SK-N-SH (cell line): ENCODE results near the gene TTC9C. TPM values are rescaled to one million over a fixed set of nuclear protein-coding genes. Genes with fewer than 3 reads are reported as not detected.
A peak's percentile ranks its signal among the peaks of the same experiment; 100 is the strongest.

ENCODE experiments used
- CTCF ChIA-PET: fragments of 300-600, 350-600 bp; formaldehyde crosslinking; extraction: SDS; loops from one replicate; lab custom pipeline; 2021; lab: Yijun Ruan, JAX
- POLR2A ChIA-PET: fragments of 350-600 bp; sonication (Branson Sonifier 250); formaldehyde crosslinking; extraction: SDS; loops from one replicate; lab custom pipeline; 2020; ENCODE audit warnings: antibody characterized with exemption, inconsistent platforms; lab: Yijun Ruan, JAX
- DNase-seq: peaks from one replicate; pipeline ENCODE4 v3.0.0; 2012
- H2AFZ ChIP-seq: fragments of 200-600 bp; sonication (generic); 2 replicates; pipeline ENCODE4 v1.8.1; 2016; ENCODE audit warnings: antibody characterized with exemption, mild to moderate bottlenecking, low read depth
- H3F3A ChIP-seq: fragments of 200-600 bp; sonication (generic); replicated peaks from 2 replicates; pipeline ENCODE3; 2016; ENCODE audit warnings: antibody characterized with exemption, mild to moderate bottlenecking; ENCODE audit not compliant: insufficient read depth
- H3K27ac ChIP-seq, 2 experiments: fragments of 200-500 bp in 1 of 2; fragments of 200-600 bp in 1 of 2; sonication (Bioruptor generic) in 1 of 2; sonication (generic), shearing (Covaris generic) in 1 of 2; 2 replicates each; pipeline versions ENCODE4 v1.5.1 to v1.6.1; 2014 to 2016; ENCODE audit warnings: low read depth in 2 of 2, inconsistent platforms in 1 of 2, low read length in 1 of 2, mild to moderate bottlenecking in 1 of 2, mixed read lengths in 1 of 2
- H3K27me3 ChIP-seq: fragments of 200-600 bp; sonication (generic), shearing (Covaris generic); 2 replicates; pipeline ENCODE4 v1.6.1; 2016; ENCODE audit warnings: mixed run types; ENCODE audit not compliant: insufficient read depth
- H3K36me3 ChIP-seq, 2 experiments: fragments of 200-500 bp in 1 of 2; fragments of 200-600 bp in 1 of 2; sonication (Bioruptor generic) in 1 of 2; sonication (generic) in 1 of 2; replicated peaks in 1 of 2; 2 replicates each; pipeline versions ENCODE3 to v1.5.1; 2014 to 2016; ENCODE audit warnings: low read length in 1 of 2, mild to moderate bottlenecking in 1 of 2; ENCODE audit not compliant: insufficient read depth in 2 of 2, control insufficient read depth in 1 of 2
- H3K4me1 ChIP-seq, 2 experiments: fragments of 200-500 bp in 1 of 2; fragments of 200-600 bp in 1 of 2; sonication (Bioruptor generic) in 1 of 2; sonication (generic), shearing (Covaris generic) in 1 of 2; 2 replicates each; pipeline versions ENCODE4 v1.5.1 to v1.6.1; 2014 to 2016; ENCODE audit warnings: low read depth in 1 of 2, low read length in 1 of 2, mixed run types in 1 of 2; ENCODE audit not compliant: insufficient read depth in 2 of 2, control insufficient read depth in 1 of 2
- H3K4me2 ChIP-seq: fragments of 200-600 bp; sonication (generic), shearing (Covaris generic); 2 replicates; pipeline ENCODE4 v1.6.1; 2017; ENCODE audit warnings: mixed run types
- H3K4me3 ChIP-seq, 2 experiments: fragments of 200-500 bp in 1 of 2; fragments of 200-600 bp in 1 of 2; sonication (Bioruptor generic) in 1 of 2; sonication (generic), shearing (Covaris generic) in 1 of 2; 2 replicates each; pipeline versions ENCODE4 v1.5.1 to v1.8.1; 2014 to 2016; ENCODE audit warnings: low read depth in 2 of 2, inconsistent platforms in 1 of 2, low read length in 1 of 2, mild to moderate bottlenecking in 1 of 2, mixed read lengths in 1 of 2, moderate library complexity in 1 of 2
- H3K79me2 ChIP-seq: fragments of 200-600 bp; sonication (generic); 2 replicates; pipeline ENCODE4 v1.8.1; 2017; ENCODE audit warnings: mild to moderate bottlenecking; ENCODE audit not compliant: insufficient read depth
- H3K9ac ChIP-seq: fragments of 200-600 bp; sonication (generic); 2 replicates; pipeline ENCODE4 v1.6.1; 2017; ENCODE audit warnings: mixed run types
- H3K9me2 ChIP-seq: fragments of 200-600 bp; sonication (generic); 2 replicates; pipeline ENCODE4 v1.6.1; 2017; ENCODE audit warnings: mixed run types
- H3K9me3 ChIP-seq: fragments of 200-600 bp; sonication (generic); 2 replicates; pipeline ENCODE4 v1.6.1; 2017; ENCODE audit warnings: mixed run types, mild to moderate bottlenecking, moderate library complexity
- H4K20me1 ChIP-seq: fragments of 200-600 bp; sonication (generic); 2 replicates; pipeline ENCODE4 v1.6.1; 2017; ENCODE audit warnings: mild to moderate bottlenecking, mixed run types; ENCODE audit not compliant: insufficient read depth
- EZH2phosphoT487 ChIP-seq: fragments of 200-600 bp; sonication (generic); IDR thresholded peaks from 2 replicates; pipeline ENCODE4 v1.6.1; 2017; ENCODE audit warnings: low read depth, mixed run types, mild to moderate bottlenecking, antibody characterized with exemption, moderate library complexity, borderline replicate concordance
- FOSL2 ChIP-seq: IDR thresholded peaks from 2 replicates; pipeline ENCODE4 v1.4.0; 2012; ENCODE audit warnings: low read depth, mild to moderate bottlenecking, moderate library complexity, borderline replicate concordance
- FOXJ3 ChIP-seq: sonication (generic); formaldehyde crosslinking; IDR thresholded peaks from 2 replicates; pipeline ENCODE4 v1.5.1; 2020; ENCODE audit warnings: mild to moderate bottlenecking, missing genetic modification reagents
- FOXM1 ChIP-seq: IDR thresholded peaks from 2 replicates; pipeline ENCODE4 v1.4.0; 2012; ENCODE audit warnings: low read depth, mild to moderate bottlenecking
- GATA2 ChIP-seq: sonication (generic); formaldehyde crosslinking; IDR thresholded peaks from 2 replicates; pipeline ENCODE4 v1.5.0; 2020; ENCODE audit warnings: mild to moderate bottlenecking, missing genetic modification reagents
- MEF2A ChIP-seq: IDR thresholded peaks from 2 replicates; pipeline ENCODE4 v1.4.0; 2012; ENCODE audit warnings: low read depth, borderline replicate concordance
- NRF1 ChIP-seq: IDR thresholded peaks from 2 replicates; pipeline ENCODE4 v1.6.1; 2012; ENCODE audit warnings: low read depth, mild to moderate bottlenecking, low read length
- POLR2AphosphoS5 ChIP-seq: IDR thresholded peaks from 2 replicates; pipeline ENCODE4 v1.6.1; 2012; ENCODE audit warnings: low read depth, low read length
- RXRA ChIP-seq: IDR thresholded peaks from 2 replicates; pipeline ENCODE4 v1.4.0; 2012; ENCODE audit warnings: low read depth, mild to moderate bottlenecking, borderline replicate concordance
- TAF1 ChIP-seq: IDR thresholded peaks from 2 replicates; pipeline ENCODE4 v1.6.1; 2012; ENCODE audit warnings: low read depth, mild to moderate bottlenecking, low read length, moderate library complexity, borderline replicate concordance
- TEAD4 ChIP-seq: IDR thresholded peaks from 2 replicates; pipeline ENCODE4 v1.4.0; 2012; ENCODE audit warnings: mild to moderate bottlenecking, borderline replicate concordance; ENCODE audit not compliant: insufficient read depth
- WGBS: methylation state at CpG from one replicate; pipeline ENCODE4 v1.1.6; 2017; ENCODE audit warnings: low lambda C conversion rate; 5-methylcytosine and 5-hydroxymethylcytosine counted together
- polyA plus RNA-seq, 3 experiments: library from polyadenylated mRNA; depleted of rRNA; stranded (reverse); fragments of >200 nt; gene quantifications; 2 replicates each; pipeline ENCODE4 v1.2.3, GENCODE V29; 2012
- TF ChIP-seq, protein P1 (sequence below): IDR thresholded peaks from 2 replicates; pipeline ENCODE4 v1.4.0; 2012; ENCODE audit warnings: low read depth, borderline replicate concordance
- TF ChIP-seq, protein P2 (sequence below): fragments of 150-350 bp; IDR thresholded peaks from 2 replicates; pipeline ENCODE4 v1.6.1; 2017; ENCODE audit warnings: antibody characterized with exemption, low read length, low read depth, borderline replicate concordance

The TTC9C gene
- polyA plus RNA-seq, 1 of the 3 experiments (the other 2 are of a cell fraction), result 31.3 TPM

DNA sequence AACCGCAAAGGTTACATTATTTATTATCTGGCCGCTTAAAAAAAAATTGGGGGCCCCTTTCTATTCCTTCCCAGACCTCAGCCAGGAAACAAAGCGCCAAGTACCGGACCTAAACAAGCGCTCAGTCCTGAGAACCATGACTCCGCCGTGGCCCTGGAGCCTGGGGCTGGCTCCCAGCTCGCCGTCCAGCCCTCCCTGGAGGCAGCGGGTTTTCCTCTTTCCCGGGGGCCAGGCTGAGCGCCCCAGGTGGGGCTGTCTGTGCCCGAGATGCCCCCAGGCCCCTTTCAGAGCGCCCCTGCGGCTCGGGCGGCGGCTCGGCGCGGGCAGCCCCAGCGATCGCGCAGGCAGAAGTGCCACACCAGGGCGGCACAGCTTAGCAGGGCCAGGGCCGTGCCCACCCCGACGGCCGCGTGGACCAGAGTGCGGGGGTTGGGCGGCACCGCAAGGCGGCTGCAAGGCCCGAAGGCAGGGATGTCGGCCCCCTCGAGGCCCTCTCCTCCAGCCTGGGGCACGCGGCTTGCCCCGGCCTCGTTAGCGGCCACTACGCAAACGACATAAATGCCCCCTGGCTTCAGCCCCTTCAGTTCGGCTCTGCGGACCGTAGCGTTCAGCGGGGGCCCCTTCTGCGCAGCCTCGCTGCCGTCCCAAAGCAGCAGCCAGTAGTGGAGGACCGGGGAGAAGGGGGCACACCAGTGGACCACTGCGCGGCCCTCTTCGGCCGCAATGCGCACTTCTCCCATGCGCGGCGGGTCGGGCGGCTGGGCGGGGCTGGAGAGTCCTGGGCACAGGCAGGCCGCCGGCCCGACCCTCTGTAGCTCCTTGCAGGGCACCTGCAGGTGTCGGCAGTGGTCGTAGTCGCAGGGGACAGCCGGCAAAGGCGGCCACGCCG, 40.5 kb upstream of the TTC9C start:
- Histone ChIP-seq H3K9me2 (no peaks in the 10 kb centered on the region), H4K20me1 (no peaks in the 10 kb centered on the region), H3K9ac (no peak overlapping the region), H3K4me3 (no peak overlapping the region), H3K36me3 (peaks cover 5 to 24% of the 10 kb centered on the region in 2 experiments), H3K4me1 (peaks cover 0 to 6% of the 10 kb centered on the region in 2 experiments; a peak in 1 of 4 replicates), H3K27me3 (no peaks in the 10 kb centered on the region), H3K27ac (no peak overlapping the region), H3K9me3 (no peaks in the 10 kb centered on the region), H3F3A (peaks cover 7% of the 10 kb centered on the region), H3K4me2 (no peak overlapping the region), H2AFZ (no peak overlapping the region), H3K79me2 (no peaks in the 10 kb centered on the region)
- DNase-seq, result peak; percentile 36
- TF ChIP-seq, protein P1, sequence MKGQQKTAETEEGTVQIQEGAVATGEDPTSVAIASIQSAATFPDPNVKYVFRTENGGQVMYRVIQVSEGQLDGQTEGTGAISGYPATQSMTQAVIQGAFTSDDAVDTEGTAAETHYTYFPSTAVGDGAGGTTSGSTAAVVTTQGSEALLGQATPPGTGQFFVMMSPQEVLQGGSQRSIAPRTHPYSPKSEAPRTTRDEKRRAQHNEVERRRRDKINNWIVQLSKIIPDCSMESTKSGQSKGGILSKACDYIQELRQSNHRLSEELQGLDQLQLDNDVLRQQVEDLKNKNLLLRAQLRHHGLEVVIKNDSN, result no peak
- TF ChIP-seq, protein P2, sequence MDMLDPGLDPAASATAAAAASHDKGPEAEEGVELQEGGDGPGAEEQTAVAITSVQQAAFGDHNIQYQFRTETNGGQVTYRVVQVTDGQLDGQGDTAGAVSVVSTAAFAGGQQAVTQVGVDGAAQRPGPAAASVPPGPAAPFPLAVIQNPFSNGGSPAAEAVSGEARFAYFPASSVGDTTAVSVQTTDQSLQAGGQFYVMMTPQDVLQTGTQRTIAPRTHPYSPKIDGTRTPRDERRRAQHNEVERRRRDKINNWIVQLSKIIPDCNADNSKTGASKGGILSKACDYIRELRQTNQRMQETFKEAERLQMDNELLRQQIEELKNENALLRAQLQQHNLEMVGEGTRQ, result no peak
- TF ChIP-seq RXRA, result no peak
- no peak for TF ChIP-seq FOXJ3 (CRISPR knock-in tag)
- no peak for TF ChIP-seq GATA2 (CRISPR knock-in tag)
- TF ChIP-seq FOXM1, result no peak
- TF ChIP-seq POLR2AphosphoS5, result no peak
- no peak for TF ChIP-seq EZH2phosphoT487
- TF ChIP-seq MEF2A, result no peak
- no peak for TF ChIP-seq NRF1
- TF ChIP-seq TEAD4, result no peak
- no peak for TF ChIP-seq TAF1
- CTCF ChIA-PET, result no interaction called here
- 94% methylated on average over 44 of the region's 74 CpGs for WGBS
- POLR2A ChIA-PET, result no interaction called here

DNA sequence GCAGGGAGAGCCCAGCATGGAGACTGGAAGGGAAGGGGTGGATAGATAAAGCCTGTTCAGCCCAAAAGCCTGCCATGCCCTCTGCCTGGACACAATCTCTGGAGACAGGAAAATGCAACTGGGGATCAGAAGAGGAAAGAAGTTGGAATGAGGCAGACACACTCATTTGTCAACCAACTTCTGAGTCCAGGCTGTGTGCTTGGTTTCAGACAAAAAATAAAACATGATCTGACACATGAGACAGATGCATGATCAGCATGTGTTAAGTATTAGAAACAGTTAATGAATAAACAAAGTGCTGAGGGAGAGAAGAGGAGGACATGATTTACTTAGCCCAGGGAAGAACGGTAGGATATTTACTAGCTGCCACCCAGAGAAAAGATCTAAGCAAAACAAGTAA, 39.8 kb upstream of the TTC9C start:
- Histone ChIP-seq H3K4me1 (peaks cover 0 to 6% of the 10 kb centered on the region in 2 experiments; a peak in 1 of 4 replicates), H3K9me3 (no peaks in the 10 kb centered on the region), H3F3A (peaks cover 7% of the 10 kb centered on the region), H3K79me2 (no peaks in the 10 kb centered on the region), H3K27ac (no peak overlapping the region), H3K36me3 (peaks cover 12 to 29% of the 10 kb centered on the region in 2 experiments), H3K9ac (no peak overlapping the region), H3K4me3 (no peak overlapping the region), H3K27me3 (no peaks in the 10 kb centered on the region), H4K20me1 (no peaks in the 10 kb centered on the region), H2AFZ (no peak overlapping the region), H3K9me2 (no peaks in the 10 kb centered on the region), H3K4me2 (no peak overlapping the region)
- TF ChIP-seq, protein P1, result no peak
- TF ChIP-seq TEAD4, result no peak
- no peak for TF ChIP-seq EZH2phosphoT487
- TF ChIP-seq FOXM1, result no peak
- TF ChIP-seq FOXJ3 (CRISPR knock-in tag), result no peak
- TF ChIP-seq FOSL2, result no peak
- DNase-seq, result no peak
- WGBS, result 88% methylated on average over 1 of the region's 1 CpG
- CTCF ChIA-PET, result interaction anchor here (0.8 to 2.0 kb wide), 2 partner anchors 7 to 293 kb away, joined by 5 to 8 read pairs; no protein-coding TSS in a partner anchor
- POLR2A ChIA-PET, result no interaction called here
